NB4 (cell line): ENCODE data around the gene SEMA6B.

Experiments
- CTCF ChIP-seq: IDR thresholded peaks from one replicate; pipeline ENCODE4 v1.5.1; 2012; ENCODE audit warnings: low read depth, low read length
- MAX ChIP-seq: IDR thresholded peaks from 2 replicates; pipeline ENCODE4 v1.6.1; 2011; ENCODE audit warnings: low read depth, low read length

- TF ChIP-seq MAX (no peak), CTCF (no peak)
Observed at GRCh38 chr19:4591320-4591719, 31.8 kb upstream of the SEMA6B start.
